Large intestine (tissue), 3 donors: Measurements from ENCODE around the gene JOSD2. TPM values are rescaled to one million over a fixed set of nuclear protein-coding genes. Genes with fewer than 3 reads are reported as not detected.

Experiments used
- DNase-seq, 2 donors: peaks; one replicate each; pipeline versions ENCODE4 v3.0.0 to v3.0.0-alpha.2; 2013
- H3K27ac ChIP-seq: one replicate; pipeline ENCODE4 v1.5.1; 2013; ENCODE audit warnings: low read length
- H3K27me3 ChIP-seq: 2 replicates; pipeline ENCODE4 v1.6.1; 2013; ENCODE audit warnings: low read length; ENCODE audit not compliant: control insufficient read depth, insufficient read depth
- H3K36me3 ChIP-seq: 2 replicates; pipeline ENCODE4 v1.6.1; 2013; ENCODE audit warnings: low read length; ENCODE audit not compliant: control insufficient read depth, insufficient read depth
- H3K4me1 ChIP-seq: one replicate; pipeline ENCODE4 v1.6.1; 2013; ENCODE audit warnings: low read length; ENCODE audit not compliant: control insufficient read depth, insufficient read depth
- H3K4me3 ChIP-seq: one replicate; pipeline ENCODE4 v1.5.1; 2013; ENCODE audit warnings: low read length
- H3K9me3 ChIP-seq: one replicate; pipeline ENCODE4 v1.6.1; 2013; ENCODE audit warnings: mild to moderate bottlenecking, low read depth, low read length, moderate library complexity; ENCODE audit not compliant: control insufficient read depth
- WGBS: methylation state at CpG from one replicate; pipeline ENCODE4 v1.1.5; 2013; ENCODE audit warnings: low lambda C conversion rate; ENCODE audit not compliant: insufficient coverage; 5-methylcytosine and 5-hydroxymethylcytosine counted together
- polyA plus RNA-seq: library from polyadenylated mRNA; unstranded; fragments of 120-200 nt; gene quantifications from one replicate; pipeline ENCODE4 v1.2.1, GENCODE V29; 2013

The JOSD2 gene
- polyA plus RNA-seq, 1 donor: 20.1 TPM

DNA sequence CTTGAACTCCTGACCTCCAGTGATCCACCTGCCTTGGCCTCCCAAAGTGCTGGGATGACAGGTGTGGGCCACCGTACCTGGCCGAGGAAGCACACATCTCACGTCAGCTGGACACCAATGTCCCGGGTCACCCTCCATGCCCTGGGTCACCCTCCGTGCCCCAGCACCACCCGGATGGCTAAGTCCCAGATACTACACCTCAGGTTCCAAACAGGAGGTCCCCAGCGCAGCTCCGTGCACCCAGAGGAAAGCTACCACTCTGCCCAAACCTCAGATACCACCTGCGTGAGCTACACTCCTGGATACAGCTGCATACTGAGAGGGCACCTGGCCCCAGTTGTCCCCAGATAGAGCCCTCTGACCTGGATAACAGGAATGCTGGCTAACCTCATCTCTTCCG, 43.2 kb upstream of the JOSD2 start:
- Histone ChIP-seq H3K4me1 (peaks cover 14% of the 10 kb centered on the region), H3K27ac (no peak overlapping the region), H3K27me3 (peaks cover 39% of the 10 kb centered on the region), H3K4me3 (no peak overlapping the region), H3K9me3 (no peaks in the 10 kb centered on the region), H3K36me3 (no peaks in the 10 kb centered on the region)
- DNase-seq: no peak
- no CpG with 5 or more reads among the region's 10 CpGs for WGBS

DNA sequence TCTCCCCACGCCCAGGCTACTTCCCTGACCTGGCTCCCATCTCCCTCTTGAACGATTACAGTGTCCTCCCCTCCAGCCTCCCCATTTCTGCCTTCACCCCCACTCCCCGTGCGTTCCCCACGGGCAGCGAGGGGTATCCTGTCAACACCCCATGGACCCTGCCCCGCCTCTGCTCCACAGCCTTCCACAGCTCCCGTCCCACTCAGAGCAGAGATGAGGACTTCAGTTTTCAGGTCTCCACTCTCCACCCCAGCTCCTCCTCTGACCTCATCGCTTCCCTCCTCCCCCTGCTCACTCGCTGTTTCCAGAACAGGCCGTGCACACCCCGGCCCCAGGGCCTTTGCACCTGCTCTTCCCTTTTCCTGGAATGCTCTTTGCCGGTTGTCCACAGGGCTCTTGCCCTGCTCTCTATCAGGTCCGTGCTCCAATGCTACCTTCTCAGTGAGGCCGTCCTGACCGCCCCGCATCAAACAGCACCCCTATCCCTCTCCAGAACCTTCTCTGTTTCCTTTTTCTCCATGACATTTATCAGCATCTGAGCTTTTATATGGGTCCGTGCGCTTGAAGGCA, 42.2 kb upstream of the JOSD2 start:
- 90% methylated on average over 2 of the region's 19 CpGs for WGBS
- H3K27ac ChIP-seq: no peak overlapping the region
- DNase-seq: no peak
- no peaks in the 10 kb centered on the region for H3K36me3 ChIP-seq
- H3K27me3 ChIP-seq: peaks cover 39% of the 10 kb centered on the region
- no peaks in the 10 kb centered on the region for H3K9me3 ChIP-seq
- H3K4me3 ChIP-seq: no peak overlapping the region
- peaks cover 14% of the 10 kb centered on the region for H3K4me1 ChIP-seq

- Histone ChIP-seq H3K9me3 (no peaks in the 10 kb centered on the region), H3K36me3 (no peaks in the 10 kb centered on the region), H3K4me1 (peaks cover 14% of the 10 kb centered on the region), H3K27me3 (peaks cover 39% of the 10 kb centered on the region), H3K4me3 (no peak overlapping the region), H3K27ac (no peak overlapping the region)
- 96% methylated on average over 4 of the region's 15 CpGs for WGBS
- no peak for DNase-seq
Measured at GRCh38 chr19:50552540-50552939, 41.5 kb upstream of the JOSD2 start.

DNA sequence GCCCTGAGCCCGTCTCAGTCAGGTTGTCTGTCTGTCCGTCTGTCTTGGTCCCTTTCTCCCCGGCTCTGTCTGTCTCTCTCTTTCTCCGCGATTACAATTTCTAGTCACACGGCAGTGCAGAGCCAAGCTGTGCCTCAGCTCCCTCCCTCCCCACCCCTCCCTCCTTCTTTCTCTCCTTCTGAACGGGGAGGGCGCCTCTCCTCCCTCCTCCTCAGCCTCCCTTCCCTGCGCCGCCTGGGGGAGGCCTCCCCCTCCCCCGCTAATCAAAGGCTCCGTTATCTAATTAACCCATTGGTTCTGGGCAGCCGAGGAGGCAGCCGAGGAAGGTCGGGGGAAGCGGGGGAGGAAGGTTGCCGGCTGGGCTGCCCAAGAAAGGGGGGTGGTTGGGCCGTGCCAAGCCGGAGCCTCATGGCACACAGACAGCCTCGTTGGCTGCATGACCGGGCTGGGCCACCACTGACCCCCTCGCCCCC, 40.8 kb upstream of the JOSD2 start:
- Histone ChIP-seq H3K27me3 (peaks cover 32% of the 10 kb centered on the region), H3K9me3 (no peaks in the 10 kb centered on the region), H3K4me1 (peaks cover 8% of the 10 kb centered on the region), H3K27ac (no peak overlapping the region), H3K36me3 (no peaks in the 10 kb centered on the region), H3K4me3 (no peak overlapping the region)
- DNase-seq: peak in 1 of 2 donors; percentile 28
- WGBS: 0% methylated on average over 1 of the region's 22 CpGs

- Histone ChIP-seq H3K27ac (no peak overlapping the region), H3K9me3 (no peaks in the 10 kb centered on the region), H3K4me3 (peak overlapping the region; percentile 6), H3K36me3 (no peaks in the 10 kb centered on the region), H3K4me1 (peaks cover 2% of the 10 kb centered on the region), H3K27me3 (peaks cover 32% of the 10 kb centered on the region)
- DNase-seq: no peak
- WGBS: 0% methylated on average over 1 of the region's 32 CpGs
Measured at GRCh38 chr19:50551034-50551714, 40.2 kb upstream of the JOSD2 start.

DNA sequence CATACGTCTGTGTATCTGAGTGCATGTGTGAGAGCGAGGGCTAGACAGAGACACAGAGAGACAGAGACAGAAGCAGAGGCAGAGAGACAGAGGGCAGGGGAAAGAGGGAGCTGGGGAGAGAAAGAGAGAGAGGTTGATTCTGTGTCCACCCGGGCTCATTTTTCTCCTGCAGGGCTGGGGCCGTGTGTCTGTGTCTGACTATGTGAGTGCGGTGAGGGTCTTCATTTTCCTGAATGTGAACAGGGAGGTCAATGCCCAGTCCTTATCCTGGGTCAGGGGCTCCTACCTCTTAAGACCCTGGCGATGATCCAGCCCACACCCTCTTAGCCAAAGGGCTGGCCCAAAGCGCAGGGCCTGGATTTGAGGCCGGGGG, 39.6 kb upstream of the JOSD2 start:
- H3K27ac ChIP-seq: no peak overlapping the region
- no peak for DNase-seq
- H3K27me3 ChIP-seq: peaks cover 28% of the 10 kb centered on the region
- H3K9me3 ChIP-seq: no peaks in the 10 kb centered on the region
- peak overlapping the region; percentile 6 for H3K4me3 ChIP-seq
- no CpG with 5 or more reads among the region's 8 CpGs for WGBS
- no peaks in the 10 kb centered on the region for H3K36me3 ChIP-seq
- H3K4me1 ChIP-seq: no peaks in the 10 kb centered on the region

DNA sequence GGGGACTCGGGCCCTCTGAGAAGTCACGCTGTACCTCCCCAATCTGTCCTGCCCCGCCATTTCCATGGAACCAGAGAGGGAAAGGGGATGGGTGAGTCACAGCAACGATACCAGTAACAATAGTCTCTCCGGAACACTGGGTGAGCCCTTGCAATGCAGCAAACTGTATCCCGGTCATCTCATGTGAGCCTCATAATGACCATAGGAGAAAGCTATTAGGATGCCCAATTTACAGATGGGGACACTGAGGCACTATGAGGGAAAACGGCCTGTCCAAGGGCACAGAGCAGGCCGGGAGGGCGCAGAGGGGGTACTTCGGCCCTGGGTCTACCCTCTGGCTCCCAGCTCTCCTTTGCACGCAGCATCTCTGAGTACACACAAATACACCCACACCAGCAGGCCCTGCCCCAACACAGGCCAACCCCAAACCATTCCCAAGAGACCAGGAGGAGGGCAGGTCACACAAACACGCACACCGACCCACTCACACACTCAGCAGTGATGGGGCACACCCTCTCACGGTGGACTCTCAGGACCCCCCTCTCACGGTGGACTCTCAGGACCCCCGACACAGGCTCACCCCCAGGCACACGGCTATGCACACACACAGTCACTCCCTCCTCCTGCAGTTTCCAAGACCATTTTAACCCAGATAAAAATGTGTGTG, 39.1 kb upstream of the JOSD2 start:
- Histone ChIP-seq H3K27ac (no peak overlapping the region), H3K4me1 (no peaks in the 10 kb centered on the region), H3K9me3 (no peaks in the 10 kb centered on the region), H3K27me3 (peaks cover 26% of the 10 kb centered on the region), H3K36me3 (no peaks in the 10 kb centered on the region), H3K4me3 (no peak overlapping the region)
- WGBS: no CpG with 5 or more reads among the region's 17 CpGs
- no peak for DNase-seq

DNA sequence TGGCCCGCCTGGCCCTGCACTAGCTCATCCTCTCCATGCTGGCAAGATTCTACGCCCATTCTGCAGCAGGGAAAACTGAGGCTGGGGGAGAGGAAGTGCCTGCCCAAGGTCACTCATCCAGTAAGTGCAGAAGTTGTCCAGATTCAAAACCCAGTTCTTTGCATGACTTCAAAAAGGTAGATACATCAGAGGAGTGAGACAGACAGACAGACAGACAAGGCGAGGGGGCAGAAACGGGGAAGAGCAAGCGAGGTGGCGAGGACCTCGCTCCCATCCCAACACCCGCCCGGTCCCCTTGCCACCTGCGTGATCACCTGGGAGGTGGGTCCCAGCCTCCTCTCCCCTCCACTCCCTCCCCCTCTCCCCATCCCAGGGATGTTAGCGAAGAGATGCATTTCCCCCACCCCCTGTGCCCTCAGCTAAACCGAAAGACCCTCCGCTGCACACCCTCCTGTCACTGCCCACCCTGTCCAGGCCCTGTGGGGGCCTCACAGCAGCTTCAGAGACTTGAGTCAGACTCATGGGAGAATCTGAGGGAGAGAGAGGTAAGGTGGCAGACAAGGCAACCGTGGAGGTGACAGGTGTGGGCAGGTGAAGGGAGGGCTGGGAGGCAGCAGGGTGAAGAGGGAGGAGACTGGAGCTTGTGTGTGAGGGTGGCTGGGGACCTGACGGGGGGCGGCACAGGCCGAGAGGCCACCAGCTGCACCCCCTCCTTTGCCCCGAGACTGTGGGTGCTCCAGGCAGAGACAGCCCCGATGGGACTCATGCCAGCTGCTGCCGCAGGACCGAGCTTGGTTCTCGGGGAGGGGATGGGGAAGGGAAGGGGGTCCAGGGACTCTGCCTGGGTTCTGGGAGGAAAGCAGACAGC, 38.3 kb upstream of the JOSD2 start:
- Histone ChIP-seq H3K36me3 (no peaks in the 10 kb centered on the region), H3K4me1 (no peaks in the 10 kb centered on the region), H3K9me3 (no peaks in the 10 kb centered on the region), H3K4me3 (no peak overlapping the region), H3K27ac (no peak overlapping the region), H3K27me3 (peaks cover 26% of the 10 kb centered on the region)
- no CpG with 5 or more reads among the region's 22 CpGs for WGBS
- DNase-seq: no peak

DNA sequence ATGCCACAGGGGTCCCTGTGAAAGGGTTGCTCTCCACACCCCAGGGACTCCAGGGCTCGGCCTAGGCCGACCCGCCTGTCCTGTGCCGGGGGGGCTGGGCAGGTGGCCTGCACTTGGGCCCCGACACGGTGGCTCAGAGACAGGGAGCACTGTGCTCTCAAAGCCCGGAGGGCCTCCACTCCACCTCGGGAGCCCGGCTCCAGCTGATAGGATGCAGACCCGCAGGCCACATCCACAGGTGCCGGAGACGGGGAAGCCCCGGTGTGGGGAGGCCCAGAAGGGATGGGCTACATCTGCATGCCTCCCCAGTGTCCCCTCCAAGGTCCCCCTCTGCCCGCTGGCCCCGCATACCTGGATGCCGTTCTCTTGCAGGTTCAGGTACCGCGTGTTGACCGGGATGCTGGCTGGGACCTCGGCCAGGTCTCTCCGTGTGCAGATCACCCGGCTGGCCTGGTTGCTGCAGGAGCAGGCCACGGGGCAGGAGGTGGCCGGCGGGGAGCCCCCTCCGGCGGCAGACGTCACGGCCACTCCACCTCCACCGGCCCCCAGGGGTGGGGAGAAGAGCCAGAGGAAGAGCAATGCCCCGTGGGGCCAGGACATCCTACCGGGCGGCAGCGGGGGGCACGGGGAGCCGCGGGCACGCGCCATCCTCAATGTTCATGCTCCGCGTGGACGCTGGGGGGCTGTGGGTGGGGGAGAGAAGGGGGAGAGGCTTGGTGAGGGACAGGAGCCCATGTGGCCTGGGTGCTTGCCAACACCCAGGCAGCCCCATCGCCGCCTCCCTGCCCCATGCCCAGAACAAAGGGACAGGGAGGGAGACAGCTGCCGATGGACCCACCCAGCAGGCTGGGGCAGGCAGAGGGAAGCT, 37.4 kb upstream of the JOSD2 start:
- Histone ChIP-seq H3K4me1 (no peaks in the 10 kb centered on the region), H3K27ac (no peak overlapping the region), H3K36me3 (no peaks in the 10 kb centered on the region), H3K27me3 (peaks cover 26% of the 10 kb centered on the region), H3K9me3 (no peaks in the 10 kb centered on the region), H3K4me3 (no peak overlapping the region)
- DNase-seq: no peak
- WGBS: no CpG with 5 or more reads among the region's 45 CpGs
